GM18861 (cell line): Measurements from ENCODE around the gene TRIO.
"Not testable (repeated sequence)": the region's sequence is repeated elsewhere in the genome, so short reads cannot be mapped to it uniquely, and the experiment has no call there.

Experiments used
- ATAC-seq: cut with Tn5 transposase; IDR thresholded peaks from one replicate; pipeline ENCODE4 v1.9.1; 2021; ENCODE audit not compliant: unreplicated experiment

The TRIO gene

GRCh38 chr5:14142827-14143545, at the start of gene TRIO:
Gene TRIO (plus strand): TSS chr5:14143342. CDS start chr5:14143726, 384 bp downstream.
- ATAC-seq: peak; percentile 24

GRCh38 chr5:14097380-14097779, 45.8 kb upstream of the TRIO start:
- ATAC-seq: not testable (repeated sequence)

DNA sequence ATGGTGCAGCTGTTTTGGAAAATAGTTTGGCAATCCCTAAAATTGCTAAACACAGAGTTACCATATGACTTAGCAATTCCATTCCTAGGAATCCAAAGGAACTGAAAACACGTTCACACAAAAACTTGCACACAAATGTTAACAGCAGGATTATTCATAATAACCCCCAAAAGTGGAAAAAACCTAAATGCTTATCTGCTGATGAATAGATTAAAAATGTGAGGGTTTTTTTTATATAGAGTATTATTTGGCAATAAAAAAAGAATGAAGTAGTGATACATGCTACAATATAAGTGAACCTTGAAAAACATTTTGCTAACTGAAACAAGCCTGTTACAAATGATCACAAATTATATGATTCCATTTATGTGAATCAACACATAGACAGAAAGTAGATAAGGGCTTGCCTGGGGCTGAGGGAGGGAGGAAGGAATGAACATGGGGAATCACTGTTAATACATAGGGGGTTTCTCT, 45.1 kb upstream of the TRIO start:
- no peak for ATAC-seq

- ATAC-seq: no peak
Measured at GRCh38 chr5:14100281-14100680, 42.9 kb upstream of the TRIO start.

- ATAC-seq: no peak
Measured at GRCh38 chr5:14101922-14102321, 41.2 kb upstream of the TRIO start.

DNA sequence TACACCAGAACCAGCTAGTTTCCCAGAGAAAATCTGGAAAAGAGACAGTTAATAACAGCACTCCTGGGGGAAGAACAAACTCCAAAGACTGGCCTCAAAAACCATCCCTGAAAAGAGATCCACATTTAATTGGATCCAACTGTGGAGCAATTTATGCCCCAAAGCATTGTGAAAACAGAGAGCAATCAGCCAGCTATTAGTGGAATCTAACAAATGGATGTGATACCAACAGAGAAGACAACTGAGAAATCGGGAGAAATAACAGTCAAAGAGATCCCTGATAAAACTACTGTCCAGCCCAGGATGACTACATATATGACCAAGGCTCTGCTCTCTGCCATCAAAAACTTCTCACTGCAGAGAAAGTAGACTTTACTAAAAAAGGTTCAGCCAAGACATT, 40.5 kb upstream of the TRIO start:
- no peak for ATAC-seq

DNA sequence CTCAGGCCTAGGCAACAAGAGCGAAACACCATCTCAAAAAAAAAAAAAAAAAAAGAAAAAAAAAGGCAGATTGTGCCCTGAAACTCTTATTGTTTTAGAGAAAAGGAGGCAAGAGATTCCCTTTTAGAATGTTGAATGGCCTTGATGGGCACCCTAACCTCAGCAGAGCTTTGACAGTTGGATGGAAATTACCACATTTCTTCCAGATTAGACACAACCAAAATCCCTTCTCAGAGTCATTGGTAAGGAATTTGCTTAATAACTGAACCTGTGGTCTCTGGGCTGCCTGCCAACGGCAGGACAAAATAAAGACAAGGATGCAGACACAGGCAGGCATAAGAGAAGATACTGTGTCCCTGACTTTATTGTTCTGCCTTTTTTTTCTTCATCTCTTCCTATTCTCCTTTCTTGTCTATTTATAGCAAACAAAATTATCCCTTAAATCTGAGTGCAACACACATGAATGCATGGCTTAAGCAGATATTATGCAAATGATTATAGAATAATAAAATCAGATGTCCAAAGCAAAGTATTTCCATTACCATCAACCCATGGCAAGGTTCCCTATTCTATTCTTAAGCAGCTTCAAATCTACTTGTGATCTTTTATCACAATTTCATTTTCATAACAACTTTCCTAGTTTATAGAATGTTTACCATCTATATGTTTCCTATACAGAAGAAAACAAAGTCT, 37.3 kb upstream of the TRIO start:
- no peak for ATAC-seq

- ATAC-seq: no peak
Measured at GRCh38 chr5:14107536-14107935, 35.6 kb upstream of the TRIO start.

GRCh38 chr5:14108170-14108996, 34.8 kb upstream of the TRIO start:
- peak; percentile 53 for ATAC-seq

GRCh38 chr5:14109041-14109747, 33.9 kb upstream of the TRIO start:
- peak; percentile 85 for ATAC-seq

DNA sequence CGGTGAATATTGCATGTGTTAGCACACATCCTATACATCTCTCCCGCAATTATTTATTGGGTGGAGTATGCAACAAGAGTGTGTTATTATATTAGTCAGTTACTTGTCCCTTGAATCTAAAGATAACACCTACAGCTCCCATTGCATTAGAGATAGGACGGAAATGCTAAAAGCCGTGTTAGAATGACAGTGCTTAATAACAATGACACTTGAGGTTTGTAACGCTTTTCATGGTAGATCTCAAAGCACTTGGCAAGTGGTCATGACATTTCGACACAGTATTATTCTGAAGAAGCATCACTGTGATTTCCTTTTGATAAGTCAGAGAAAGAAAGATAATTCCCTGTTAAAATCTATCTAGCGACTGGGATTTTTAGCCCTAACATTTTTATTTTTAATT, 33.4 kb upstream of the TRIO start:
- no peak for ATAC-seq

GRCh38 chr5:14110196-14110595, 32.9 kb upstream of the TRIO start:
- no peak for ATAC-seq

- no peak for ATAC-seq
Measured at GRCh38 chr5:14110680-14111079, 32.5 kb upstream of the TRIO start.

- ATAC-seq: no peak
Measured at GRCh38 chr5:14112998-14113652, 30.0 kb upstream of the TRIO start.

- no peak for ATAC-seq
Measured at GRCh38 chr5:14114615-14115251, 28.4 kb upstream of the TRIO start.

DNA sequence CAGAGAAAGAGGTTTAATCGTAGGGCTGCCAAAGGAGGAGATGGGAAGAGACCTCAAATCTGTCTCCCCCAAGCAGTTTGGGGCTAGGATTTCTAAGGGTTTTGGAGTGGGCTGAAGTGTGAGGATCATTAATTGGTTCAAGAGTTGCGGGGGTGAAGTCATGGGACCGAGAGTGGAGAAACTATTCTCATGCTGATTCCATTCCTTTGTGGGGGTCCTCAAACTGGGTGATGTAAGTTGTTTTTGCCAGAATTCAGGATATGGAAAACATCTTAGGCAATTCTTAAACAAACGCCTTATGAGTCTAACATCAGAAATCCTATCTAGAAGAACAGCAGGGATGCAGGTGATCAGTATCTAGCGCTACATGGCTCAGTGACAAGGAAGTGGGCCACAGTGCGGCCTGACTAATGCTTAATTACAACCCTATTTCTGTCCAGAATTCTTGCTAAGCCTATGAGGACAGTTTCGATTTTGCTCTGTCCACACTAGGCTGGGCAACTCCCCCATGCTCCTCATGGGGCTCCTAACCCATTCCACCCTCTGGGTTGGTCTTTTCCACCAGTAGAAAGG, 27.7 kb upstream of the TRIO start:
- ATAC-seq: no peak

DNA sequence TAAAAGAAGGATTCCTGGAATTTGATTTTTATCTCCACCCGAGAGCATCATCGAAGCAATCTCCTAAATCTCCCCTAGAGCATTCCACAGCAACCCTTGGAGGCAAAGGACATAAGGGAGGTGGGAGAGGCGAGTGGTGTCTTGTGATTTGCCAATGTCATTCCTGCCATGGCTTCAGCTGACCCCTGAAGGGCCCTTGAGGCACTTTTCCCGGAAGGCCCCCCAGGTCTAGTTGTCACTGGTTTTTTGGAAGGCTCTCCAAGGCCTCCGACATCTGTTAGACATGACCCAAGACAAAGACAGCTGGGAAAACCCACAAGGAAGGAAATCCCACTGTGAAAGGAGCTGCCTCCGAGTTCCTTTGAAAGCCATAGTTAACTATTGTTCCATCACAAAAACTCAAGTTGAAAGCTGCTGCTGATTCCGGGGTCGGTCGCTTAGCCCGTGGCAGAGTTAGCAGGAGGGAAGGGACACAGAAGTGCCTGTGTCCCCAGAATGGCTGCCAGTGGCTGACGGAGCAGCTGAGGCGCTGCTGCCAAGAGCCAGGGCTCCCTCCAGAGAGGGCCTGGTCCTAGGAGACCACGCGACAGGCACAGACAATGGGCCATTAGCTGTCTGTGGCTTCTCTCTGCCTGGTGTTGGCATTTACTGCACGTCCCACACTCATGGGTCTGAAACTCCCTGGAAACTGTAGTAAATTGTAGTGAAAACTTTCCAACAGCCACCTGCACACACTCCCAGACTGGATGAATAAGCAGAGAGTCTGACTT, 24.4 kb upstream of the TRIO start:
- no peak for ATAC-seq

- ATAC-seq: no peak
Measured at GRCh38 chr5:14120176-14120575, 23.0 kb upstream of the TRIO start.

- ATAC-seq: no peak
Measured at GRCh38 chr5:14121552-14121951, 21.6 kb upstream of the TRIO start.
